NCI-H2196 treated with DMSO at 0.1 percent for 48 hours (cell line): ENCODE measurements around the gene C3orf80.
"Not testable (repeated sequence)": the region's sequence is repeated elsewhere in the genome, so short reads cannot be mapped to it uniquely, and the experiment has no call there.

ENCODE experiments used
- DNase-seq: peaks from one replicate; lab custom pipeline; 2025; ENCODE audit not compliant: unreplicated experiment; lab: John Stamatoyannopoulos, UW

C3orf80 gene

GRCh38 chr3:160225176-160226025, at the start of gene C3orf80:
Gene C3orf80 (plus strand): TSS chr3:160225422. CDS start chr3:160225636, 214 bp downstream.
- peak; percentile 75 for DNase-seq

GRCh38 chr3:160176923-160177322, 48.3 kb upstream of the C3orf80 start:
- no peak for DNase-seq

GRCh38 chr3:160178661-160179060, 46.6 kb upstream of the C3orf80 start:
- DNase-seq: not testable (repeated sequence)

- DNase-seq: not testable (repeated sequence)
These were observed 45.8 kb upstream of the C3orf80 start for GRCh38 chr3:160179403-160179802.

- no peak for DNase-seq
These were observed 45.3 kb upstream of the C3orf80 start for GRCh38 chr3:160179906-160180305.

- DNase-seq: no peak
These were observed 44.5 kb upstream of the C3orf80 start for GRCh38 chr3:160180581-160181216.

- no peak for DNase-seq
These were observed 41.7 kb upstream of the C3orf80 start for GRCh38 chr3:160183345-160184076.

- DNase-seq: no peak
These were observed 40.6 kb upstream of the C3orf80 start for GRCh38 chr3:160184655-160185054.

- DNase-seq: no peak
These were observed 39.5 kb upstream of the C3orf80 start for GRCh38 chr3:160185751-160186150.

- DNase-seq: no peak
These were observed 37.9 kb upstream of the C3orf80 start for GRCh38 chr3:160187288-160187687.

GRCh38 chr3:160192310-160193029, 32.8 kb upstream of the C3orf80 start:
- no peak for DNase-seq

- no peak for DNase-seq
These were observed 31.5 kb upstream of the C3orf80 start for GRCh38 chr3:160193644-160194192.

GRCh38 chr3:160194438-160194837, 30.8 kb upstream of the C3orf80 start:
- no peak for DNase-seq

- no peak for DNase-seq
These were observed 30.1 kb upstream of the C3orf80 start for GRCh38 chr3:160195106-160195505.

- no peak for DNase-seq
These were observed 28.6 kb upstream of the C3orf80 start for GRCh38 chr3:160196511-160197104.

GRCh38 chr3:160199108-160199507, 26.1 kb upstream of the C3orf80 start:
- no peak for DNase-seq

GRCh38 chr3:160200353-160200752, 24.9 kb upstream of the C3orf80 start:
- peak; percentile 61 for DNase-seq

GRCh38 chr3:160204396-160205011, 20.7 kb upstream of the C3orf80 start:
- not testable (repeated sequence) for DNase-seq

- DNase-seq: no peak
These were observed 19.6 kb upstream of the C3orf80 start for GRCh38 chr3:160205606-160206005.

GRCh38 chr3:160210341-160210740, 14.9 kb upstream of the C3orf80 start:
- DNase-seq: no peak
